HepG2 (cell line): ENCODE data around the gene DPEP3. TPM values are rescaled to one million over a fixed set of nuclear protein-coding genes. Genes with fewer than 3 reads are reported as not detected.
A peak's percentile ranks its signal among the peaks of the same experiment; 100 is the strongest.

Source experiments
- CEBPG ChIP-seq: IDR thresholded peaks from 2 replicates; pipeline ENCODE4 v1.6.1; 2016
- FOXM1 ChIP-seq: sonication (generic); formaldehyde crosslinking; IDR thresholded peaks from 2 replicates; pipeline ENCODE4 v1.5.0; 2020; ENCODE audit warnings: missing genetic modification reagents
- JARID2 ChIP-seq: sonication (generic); formaldehyde crosslinking; IDR thresholded peaks from 2 replicates; pipeline ENCODE4 v1.8.1; 2023; ENCODE audit warnings: missing genetic modification reagents, inconsistent platforms; ENCODE audit not compliant: insufficient replicate concordance
- KLF9 ChIP-seq: IDR thresholded peaks from 2 replicates; pipeline ENCODE4 v1.6.1; 2016; ENCODE audit warnings: low read depth
- MNT ChIP-seq: fragments of 450-650 bp; IDR thresholded peaks from 2 replicates; pipeline ENCODE4 v1.6.1; 2016
- MTA1 ChIP-seq: sonication (generic); formaldehyde crosslinking; IDR thresholded peaks from 2 replicates; pipeline ENCODE4 v1.4.0; 2020; ENCODE audit warnings: missing genetic modification reagents, mild to moderate bottlenecking, borderline replicate concordance
- MTERF4 ChIP-seq: sonication (generic); formaldehyde crosslinking; IDR thresholded peaks from 2 replicates; pipeline ENCODE4 v1.8.0; 2023; ENCODE audit warnings: mild to moderate bottlenecking, missing genetic modification reagents
- NFRKB ChIP-seq: fragments of 450-650 bp; IDR thresholded peaks from 2 replicates; pipeline ENCODE4 v1.6.1; 2017
- PRPF4 ChIP-seq: fragments of 200-400 bp; formaldehyde crosslinking; IDR thresholded peaks from 2 replicates; pipeline ENCODE4 v1.6.1; 2016; ENCODE audit warnings: low read length, low read depth; ENCODE audit not compliant: poor library complexity, severe bottlenecking
- PTBP1 ChIP-seq: fragments of 200-400 bp; formaldehyde crosslinking; IDR thresholded peaks from 2 replicates; pipeline ENCODE4 v1.6.1; 2018; ENCODE audit warnings: low read length, low read depth; ENCODE audit not compliant: poor library complexity, severe bottlenecking
- SETDB1 ChIP-seq: sonication (generic); formaldehyde crosslinking; IDR thresholded peaks from 2 replicates; pipeline ENCODE4 v1.5.1; 2020; ENCODE audit warnings: missing genetic modification reagents, mild to moderate bottlenecking, borderline replicate concordance
- TARDBP ChIP-seq: sonication (generic); formaldehyde crosslinking; IDR thresholded peaks from 2 replicates; pipeline ENCODE4 v1.8.0; 2022; ENCODE audit warnings: mild to moderate bottlenecking, missing genetic modification reagents
- TCF12 ChIP-seq, 2 experiments: fragments of 450-650 bp in 1 of 2; sonication (generic) in 1 of 2; formaldehyde crosslinking in 1 of 2; IDR thresholded peaks; 2 replicates each; pipeline versions ENCODE4 v1.6.1 to v1.8.0; 2017 to 2022; ENCODE audit warnings: antibody characterized with exemption in 1 of 2, mild to moderate bottlenecking in 1 of 2, missing genetic modification reagents in 1 of 2, moderate library complexity in 1 of 2
- TSC22D2 ChIP-seq: sonication (generic); formaldehyde crosslinking; IDR thresholded peaks from 2 replicates; pipeline ENCODE4 v1.5.1; 2020; ENCODE audit warnings: missing genetic modification reagents, mild to moderate bottlenecking, borderline replicate concordance
- XRCC5 ChIP-seq: fragments of 200-400 bp; formaldehyde crosslinking; optimal IDR thresholded peaks from 2 replicates; pipeline ENCODE3; 2017; ENCODE audit warnings: mild to moderate bottlenecking, low read length
- YY1 ChIP-seq: IDR thresholded peaks from 2 replicates; pipeline ENCODE4 v1.6.1; 2011; ENCODE audit warnings: low read length, low read depth, moderate library complexity, mild to moderate bottlenecking; ENCODE audit not compliant: insufficient read depth, insufficient replicate concordance
- ZFP37 ChIP-seq: sonication (generic); formaldehyde crosslinking; IDR thresholded peaks from 2 replicates; pipeline ENCODE4 v1.4.0; 2020; ENCODE audit warnings: missing genetic modification reagents, borderline replicate concordance
- ZHX2 ChIP-seq, 2 experiments: sonication (generic) in 1 of 2; formaldehyde crosslinking in 1 of 2; IDR thresholded peaks; 2 replicates each; pipeline versions ENCODE4 v1.6.1 to v1.9.0; 2014 to 2022; ENCODE audit warnings: antibody characterized with exemption in 1 of 2, borderline replicate concordance in 1 of 2, inconsistent platforms in 1 of 2, low read depth in 1 of 2, missing genetic modification reagents in 1 of 2
- ZNF629 ChIP-seq: sonication (generic); formaldehyde crosslinking; conservative IDR thresholded peaks from 2 replicates; pipeline ENCODE4 v1.5.0; 2020; ENCODE audit warnings: missing genetic modification reagents
- ZNF703 ChIP-seq: sonication (generic); formaldehyde crosslinking; IDR thresholded peaks from 2 replicates; pipeline ENCODE4 v1.5.1; 2020; ENCODE audit warnings: missing genetic modification reagents, mild to moderate bottlenecking, moderate library complexity, borderline replicate concordance
- ZNF772 ChIP-seq: sonication (generic); formaldehyde crosslinking; IDR thresholded peaks from 2 replicates; pipeline ENCODE4 v1.5.0; 2020; ENCODE audit warnings: mild to moderate bottlenecking, missing genetic modification reagents
- ZNF777 ChIP-seq: sonication (generic); formaldehyde crosslinking; IDR thresholded peaks from 2 replicates; pipeline ENCODE4 v1.4.0; 2020; ENCODE audit warnings: missing genetic modification reagents
- polyA plus RNA-seq, 8 experiments: library from polyadenylated mRNA; depleted of rRNA in 3 of 8; stranded (reverse) in 7 of 8; unstranded in 1 of 8; fragments of >200 nt; fragmentation: Illumina TruSeq in 4 of 8; extraction: Trizol in 4 of 8; gene quantifications; 2 replicates each; pipeline versions ENCODE4 v1.2.1 to v1.2.3, GENCODE V29; 2011 to 2016; ENCODE audit warnings: low read depth in 4 of 8, missing spikeins in 1 of 8, mixed read lengths in 1 of 8; ENCODE audit not compliant: insufficient read depth in 1 of 8
- total RNA-seq, 5 experiments: library from RNA; depleted of rRNA; stranded (reverse); fragments of >200 nt; fragmentation: Illumina TruSeq; extraction: Trizol; gene quantifications; 2 replicates each; pipeline ENCODE4 v1.2.3, GENCODE V29; 2016; ENCODE audit warnings: low read depth in 1 of 5

Gene DPEP3
- total and polyA plus RNA-seq, 2 of the 13 experiments (the other 11 are each of a cell fraction or from before 2014, with no cell fraction given): not detected

GRCh38 chr16:67966549-67967182, 13.6 kb downstream of the DPEP3 start (continued):
- no peak for TF ChIP-seq NFRKB
- TF ChIP-seq XRCC5: peak; percentile 55
- no peak for TF ChIP-seq ZNF703 (CRISPR knock-in tag)
- no peak for TF ChIP-seq KLF9 (CRISPR knock-in tag)
- no peak for TF ChIP-seq PTBP1
- no peak for TF ChIP-seq SETDB1 (CRISPR knock-in tag)
- TF ChIP-seq MTERF4 (CRISPR knock-in tag): no peak
- TF ChIP-seq ZHX2 (IDR thresholded peaks at IDR 0.05; ENCODE audit: low read depth): no peak
- TF ChIP-seq ZHX2 (CRISPR knock-in tag; IDR thresholded peaks at IDR 0.05; ENCODE audit: borderline replicate concordance): no peak
- TF ChIP-seq ZNF629 (CRISPR knock-in tag): no peak
- no peak for TF ChIP-seq CEBPG
- TF ChIP-seq TSC22D2 (CRISPR knock-in tag): 0 out of 2 replicates have a peak, but pooled peaks have one; percentile 17
- TF ChIP-seq ZFP37: no peak; the same call in 1 of the 2 replicates
- TF ChIP-seq JARID2 (CRISPR knock-in tag): no peak
- TF ChIP-seq PRPF4: no peak
- TF ChIP-seq ZNF772 (CRISPR knock-in tag): 0 out of 2 replicates have a peak, but pooled peaks have one; percentile 7
- TF ChIP-seq TCF12 (IDR thresholded peaks at IDR 0.05): no peak
- no peak for TF ChIP-seq TCF12 (CRISPR knock-in tag; IDR thresholded peaks at IDR 0.05)
- no peak for TF ChIP-seq MTA1
- no peak for TF ChIP-seq ZNF777 (CRISPR knock-in tag)
- TF ChIP-seq FOXM1: no peak
- no peak for TF ChIP-seq MNT
- TF ChIP-seq YY1: no peak
- 0 out of 2 replicates have a peak, but pooled peaks have one; percentile 16 for TF ChIP-seq TARDBP (CRISPR knock-in tag)
